ENCODE measurements around the gene NRXN2.

DNA sequence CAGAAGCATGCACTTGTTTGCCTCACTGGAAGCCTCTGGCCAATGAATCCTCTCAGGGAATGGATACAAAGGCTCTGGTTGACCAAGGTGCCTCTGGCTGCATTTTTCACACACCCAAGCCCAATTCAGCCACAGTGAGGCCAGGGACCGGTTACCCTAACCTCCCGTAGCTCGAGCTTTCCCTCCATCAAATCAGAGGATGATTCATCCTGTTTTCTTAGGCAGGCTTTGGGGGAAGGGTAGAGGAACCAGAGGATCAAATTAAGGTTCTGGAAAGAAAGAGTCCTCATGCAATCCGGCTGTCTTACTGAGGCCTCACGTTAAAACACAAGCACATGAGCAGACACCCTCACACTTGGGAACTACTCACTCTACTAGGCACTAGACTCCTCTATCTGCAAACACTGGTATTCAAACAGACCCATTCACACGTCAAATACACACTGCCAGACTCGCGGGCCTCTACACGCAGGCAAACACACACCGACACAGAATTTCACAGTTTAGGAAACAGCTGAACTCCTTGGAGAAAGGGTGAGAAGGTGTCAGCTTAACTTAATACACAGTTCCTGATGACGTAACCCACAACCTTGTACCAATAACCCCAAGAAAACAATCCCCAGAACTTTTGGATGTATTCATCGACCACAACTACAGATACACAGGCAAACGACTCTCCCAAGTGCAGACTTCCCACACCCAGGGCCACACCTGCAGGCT, 12.4 kb downstream of the NRXN2 start:
- TF ChIP-seq, protein P1, sequence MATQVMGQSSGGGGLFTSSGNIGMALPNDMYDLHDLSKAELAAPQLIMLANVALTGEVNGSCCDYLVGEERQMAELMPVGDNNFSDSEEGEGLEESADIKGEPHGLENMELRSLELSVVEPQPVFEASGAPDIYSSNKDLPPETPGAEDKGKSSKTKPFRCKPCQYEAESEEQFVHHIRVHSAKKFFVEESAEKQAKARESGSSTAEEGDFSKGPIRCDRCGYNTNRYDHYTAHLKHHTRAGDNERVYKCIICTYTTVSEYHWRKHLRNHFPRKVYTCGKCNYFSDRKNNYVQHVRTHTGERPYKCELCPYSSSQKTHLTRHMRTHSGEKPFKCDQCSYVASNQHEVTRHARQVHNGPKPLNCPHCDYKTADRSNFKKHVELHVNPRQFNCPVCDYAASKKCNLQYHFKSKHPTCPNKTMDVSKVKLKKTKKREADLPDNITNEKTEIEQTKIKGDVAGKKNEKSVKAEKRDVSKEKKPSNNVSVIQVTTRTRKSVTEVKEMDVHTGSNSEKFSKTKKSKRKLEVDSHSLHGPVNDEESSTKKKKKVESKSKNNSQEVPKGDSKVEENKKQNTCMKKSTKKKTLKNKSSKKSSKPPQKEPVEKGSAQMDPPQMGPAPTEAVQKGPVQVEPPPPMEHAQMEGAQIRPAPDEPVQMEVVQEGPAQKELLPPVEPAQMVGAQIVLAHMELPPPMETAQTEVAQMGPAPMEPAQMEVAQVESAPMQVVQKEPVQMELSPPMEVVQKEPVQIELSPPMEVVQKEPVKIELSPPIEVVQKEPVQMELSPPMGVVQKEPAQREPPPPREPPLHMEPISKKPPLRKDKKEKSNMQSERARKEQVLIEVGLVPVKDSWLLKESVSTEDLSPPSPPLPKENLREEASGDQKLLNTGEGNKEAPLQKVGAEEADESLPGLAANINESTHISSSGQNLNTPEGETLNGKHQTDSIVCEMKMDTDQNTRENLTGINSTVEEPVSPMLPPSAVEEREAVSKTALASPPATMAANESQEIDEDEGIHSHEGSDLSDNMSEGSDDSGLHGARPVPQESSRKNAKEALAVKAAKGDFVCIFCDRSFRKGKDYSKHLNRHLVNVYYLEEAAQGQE (IDR thresholded peaks at IDR 0.05; ENCODE audit: insufficient read depth in 1 of 2, low read depth in 2 of 2, low read length in 2 of 2), result no peak
- TF ChIP-seq POLR2AphosphoS5 (IDR thresholded peaks at IDR 0.05; ENCODE audit: low read depth, low read length) (no peak), SIN3A (IDR thresholded peaks at IDR 0.05; ENCODE audit: borderline replicate concordance, insufficient read depth, low read length) (no peak), TAF1 (IDR thresholded peaks at IDR 0.05; ENCODE audit: borderline replicate concordance, insufficient read depth, low read length) (no peak), FOXP2 (optimal IDR thresholded peaks at IDR 0.05; ENCODE audit: borderline replicate concordance, extremely low read depth, extremely low read length, insufficient read depth) (no peak)
